NCI-H748 (cell line): ENCODE results near the gene IL17REL.

ENCODE experiments used
- DNase-seq: peaks from one replicate; lab custom pipeline; 2025; ENCODE audit not compliant: unreplicated experiment; lab: John Stamatoyannopoulos, UW

Gene IL17REL

GRCh38 chr22:49960159-49961004, 52.2 kb downstream of the IL17REL start, which contains the start of gene PIM3:
PIM3 (plus strand) TSS chr22:49960772; CDS start chr22:49960948, 176 bp downstream.
- peak; percentile 99 for DNase-seq

GRCh38 chr22:49959782-49960158, 52.8 kb downstream of the IL17REL start:
- DNase-seq: no peak

- no peak for DNase-seq
These were observed 53.4 kb downstream of the IL17REL start for GRCh38 chr22:49958931-49959781.

GRCh38 chr22:49958366-49958921, 54.1 kb downstream of the IL17REL start:
- no peak for DNase-seq

GRCh38 chr22:49957826-49958365, 54.7 kb downstream of the IL17REL start:
- no peak for DNase-seq

- DNase-seq: no peak
These were observed 55.4 kb downstream of the IL17REL start for GRCh38 chr22:49956914-49957825.

- no peak for DNase-seq
These were observed 56.2 kb downstream of the IL17REL start for GRCh38 chr22:49956418-49956770.

- DNase-seq: no peak
These were observed 56.8 kb downstream of the IL17REL start for GRCh38 chr22:49955581-49956417.

- no peak for DNase-seq
These were observed 57.5 kb downstream of the IL17REL start for GRCh38 chr22:49954991-49955580.

GRCh38 chr22:49954354-49954753, 58.2 kb downstream of the IL17REL start:
- no peak for DNase-seq

GRCh38 chr22:49953680-49954344, 58.8 kb downstream of the IL17REL start:
- no peak for DNase-seq

- DNase-seq: no peak
These were observed 59.4 kb downstream of the IL17REL start for GRCh38 chr22:49953027-49953679.

- DNase-seq: no peak
These were observed 60.3 kb downstream of the IL17REL start for GRCh38 chr22:49951986-49952896.

- DNase-seq: no peak
These were observed 60.9 kb downstream of the IL17REL start for GRCh38 chr22:49951678-49951985.

- DNase-seq: peak; percentile 93
These were observed 61.4 kb downstream of the IL17REL start for GRCh38 chr22:49951000-49951677.

- DNase-seq: no peak
These were observed 62.1 kb downstream of the IL17REL start for GRCh38 chr22:49950396-49950994.
